Measurements from ENCODE around the gene IL1RAPL1. TPM values are rescaled to one million over a fixed set of nuclear protein-coding genes. Genes with fewer than 3 reads are reported as not detected.

The IL1RAPL1 gene
- total and polyA plus RNA-seq, 8 donors: 0.05 to 0.20 (median 0.09) TPM; not detected in 5

GRCh38 chrX:29876733-29877132 is 1289.5 kb downstream of the IL1RAPL1 start:
- 43 to 61% methylated on average over 4 of the region's 4 CpGs for WGBS, 2 donors
- DNase-seq: no peak
- intact Hi-C loops (cut with DNase I): no loop called here

GRCh38 chrX:29880977-29881376 is 1293.7 kb downstream of the IL1RAPL1 start:
- DNase-seq (no peak), FAIRE-seq (no peak), ATAC-seq (no peak)
- intact Hi-C loops (cut with DNase I): no loop called here
- H3K27me3 ChIP-seq: no peaks in the 10 kb centered on the region
- H3K27ac ChIP-seq: no peak overlapping the region
- H3K36me3 ChIP-seq: no peaks in the 10 kb centered on the region
- no peak for TF ChIP-seq CTCF (IDR thresholded peaks at IDR 0.05)
- H3K4me3 ChIP-seq: no peak overlapping the region
- H3K4me1 ChIP-seq: no peaks in the 10 kb centered on the region
- WGBS, 2 donors: 47 to 55% methylated on average over 3 of the region's 3 CpGs
- H3K9me3 ChIP-seq: no peaks in the 10 kb centered on the region

More at GRCh38 chrX:29876733-29877132, 1289.5 kb downstream of the IL1RAPL1 start:
- TF ChIP-seq CTCF (IDR thresholded peaks at IDR 0.05): no peak
- H3K9me3 ChIP-seq: no peaks in the 10 kb centered on the region
- no peak for FAIRE-seq
- H3K4me1 ChIP-seq: no peaks in the 10 kb centered on the region
- ATAC-seq: no peak
- H3K27me3 ChIP-seq: no peaks in the 10 kb centered on the region
- H3K36me3 ChIP-seq: no peaks in the 10 kb centered on the region
- H3K4me3 ChIP-seq: no peak overlapping the region
- no peak overlapping the region for H3K27ac ChIP-seq

GRCh38 chrX:29890004-29890403 is 1302.8 kb downstream of the IL1RAPL1 start:
- DNase-seq (no peak), FAIRE-seq (no peak)

GRCh38 chrX:29890646-29891200 is 1303.5 kb downstream of the IL1RAPL1 start:
- H3K9me3 ChIP-seq: no peaks in the 10 kb centered on the region
- H3K36me3 ChIP-seq: no peaks in the 10 kb centered on the region
- intact Hi-C loops (cut with DNase I): no loop called here
- TF ChIP-seq CTCF (IDR thresholded peaks at IDR 0.05): no peak
- FAIRE-seq (no peak), ATAC-seq (no peak), DNase-seq (no peak)
- no peak overlapping the region for H3K27ac ChIP-seq
- no peaks in the 10 kb centered on the region for H3K4me1 ChIP-seq
- whole genome bisulfite sequencing, 2 donors: 43 to 51% methylated on average over 2 of the region's 2 CpGs
- H3K27me3 ChIP-seq: no peaks in the 10 kb centered on the region
- no peak overlapping the region for H3K4me3 ChIP-seq

More at GRCh38 chrX:29890004-29890403, 1302.8 kb downstream of the IL1RAPL1 start:
- ATAC-seq: no peak
- Histone ChIP-seq H3K4me1 (no peaks in the 10 kb centered on the region), H3K27me3 (no peaks in the 10 kb centered on the region), H3K4me3 (no peak overlapping the region), H3K9me3 (no peaks in the 10 kb centered on the region), H3K36me3 (no peaks in the 10 kb centered on the region), H3K27ac (no peak overlapping the region)
- WGBS, 2 donors: 59 to 63% methylated on average over 2 of the region's 2 CpGs
- intact Hi-C loops (cut with DNase I): no loop called here
- no peak for TF ChIP-seq CTCF (IDR thresholded peaks at IDR 0.05)

- H3K9me3 ChIP-seq: no peaks in the 10 kb centered on the region
Measured at GRCh38 chrX:29902004-29902403, 1314.8 kb downstream of the IL1RAPL1 start.

More at GRCh38 chrX:29902004-29902403, 1314.8 kb downstream of the IL1RAPL1 start:
- Histone ChIP-seq H3K27ac (no peak overlapping the region), H3K27me3 (no peaks in the 10 kb centered on the region), H3K4me1 (no peaks in the 10 kb centered on the region), H3K4me3 (no peak overlapping the region), H3K36me3 (no peaks in the 10 kb centered on the region)
- intact Hi-C loops (cut with DNase I): no loop called here
- TF ChIP-seq CTCF (IDR thresholded peaks at IDR 0.05): no peak
- 38 to 41% methylated on average over 3 of the region's 3 CpGs for WGBS, 2 donors
- no peak for ATAC-seq
- no peak for FAIRE-seq
- no peak for DNase-seq
